Measurements from ENCODE around the gene PCDH1. TPM values are rescaled to one million over a fixed set of nuclear protein-coding genes. Genes with fewer than 3 reads are reported as not detected.
A peak's percentile ranks its signal among the peaks of the same experiment; 100 is the strongest.

Gene PCDH1
- total and polyA plus RNA-seq, 7 donors = 8.6 to 47.2 (median 13.2) TPM

DNA sequence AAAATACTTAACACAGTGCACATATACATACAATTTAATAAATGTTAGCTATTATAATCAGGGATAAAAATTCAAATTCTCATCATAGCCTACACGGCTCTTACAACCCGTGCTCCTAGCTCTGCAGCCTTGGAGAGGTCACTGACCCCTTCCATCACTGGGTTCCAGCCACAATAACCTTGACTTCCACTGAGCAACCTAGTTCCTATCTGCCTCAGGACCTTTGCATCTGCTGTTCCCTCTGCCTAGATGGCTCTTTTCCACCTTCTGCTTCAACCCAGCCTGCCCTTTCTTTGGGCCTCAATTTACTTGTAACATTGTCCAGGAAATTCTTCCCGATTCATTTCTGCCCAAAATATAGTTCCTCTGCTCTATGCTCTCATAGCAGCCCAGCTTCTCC is 36.6 kb upstream of the PCDH1 start:
- H3K4me1 ChIP-seq = peaks cover 0 to 15% (median 13%) of the 10 kb centered on the region in 4 donors
- WGBS, 2 donors = 88 to 93% methylated on average over 3 of the region's 3 CpGs
- no peak for TF ChIP-seq POLR2AphosphoS5 (IDR thresholded peaks at IDR 0.05)
- no peak for TF ChIP-seq CTCF (IDR thresholded peaks at IDR 0.05)
- H3K27me3 ChIP-seq = no peaks in the 10 kb centered on the region
- DNase-seq = no peak
- no peaks in the 10 kb centered on the region for H3K9me3 ChIP-seq
- H3K27ac ChIP-seq = no peak overlapping the region
- H3K4me3 ChIP-seq = no peak overlapping the region
- intact Hi-C loops (cut with DNase I) = no loop called here
- no peaks in the 10 kb centered on the region for H3K36me3 ChIP-seq

DNA sequence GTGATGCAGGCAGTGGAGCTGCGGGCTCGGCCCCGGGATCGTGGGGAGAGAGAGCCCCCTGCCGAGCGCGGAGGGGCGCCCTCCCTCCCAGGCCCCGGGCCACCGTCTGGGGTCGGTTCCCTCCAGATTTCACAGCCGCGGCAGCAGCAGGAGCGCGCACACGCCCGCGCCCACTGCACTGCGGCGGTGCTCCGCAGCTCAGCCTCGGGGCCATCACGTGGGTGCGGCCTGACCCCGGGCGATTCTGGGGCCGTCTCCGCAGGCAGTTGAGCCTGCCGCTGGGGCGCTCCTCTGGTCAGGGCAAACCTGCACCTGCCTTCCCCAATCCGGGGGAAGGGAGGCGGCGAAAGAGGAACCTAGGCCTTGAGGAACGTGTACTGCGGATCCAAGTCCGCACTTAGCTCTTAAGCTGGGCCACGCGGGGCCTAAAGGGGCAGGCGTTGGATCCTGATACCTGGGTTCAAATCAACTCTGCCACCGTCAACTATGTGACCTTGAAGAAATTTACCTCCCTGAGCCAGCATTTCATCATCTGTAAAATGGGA is 36.1 kb upstream of the PCDH1 start:
- no peaks in the 10 kb centered on the region for H3K27me3 ChIP-seq
- TF ChIP-seq POLR2A (IDR thresholded peaks at IDR 0.05) (no peak), CTCF (IDR thresholded peaks at IDR 0.05) (peak in 2 of 4 experiments; percentile 12 to 22)
- H3K27ac ChIP-seq = peak overlapping the region in 2 of 4 donors; percentile 11 to 37
- no peaks in the 10 kb centered on the region for H3K36me3 ChIP-seq
- intact Hi-C loops (cut with DNase I) = no loop called here
- peaks cover 0 to 15% (median 13%) of the 10 kb centered on the region in 4 donors for H3K4me1 ChIP-seq
- peak overlapping the region; percentile 5 to 50 (median 42) for H3K4me3 ChIP-seq
- WGBS, 2 donors = 9% methylated on average over 40 of the region's 40 CpGs
- DNase-seq = peak; percentile 71
- H3K9me3 ChIP-seq = no peaks in the 10 kb centered on the region

DNA sequence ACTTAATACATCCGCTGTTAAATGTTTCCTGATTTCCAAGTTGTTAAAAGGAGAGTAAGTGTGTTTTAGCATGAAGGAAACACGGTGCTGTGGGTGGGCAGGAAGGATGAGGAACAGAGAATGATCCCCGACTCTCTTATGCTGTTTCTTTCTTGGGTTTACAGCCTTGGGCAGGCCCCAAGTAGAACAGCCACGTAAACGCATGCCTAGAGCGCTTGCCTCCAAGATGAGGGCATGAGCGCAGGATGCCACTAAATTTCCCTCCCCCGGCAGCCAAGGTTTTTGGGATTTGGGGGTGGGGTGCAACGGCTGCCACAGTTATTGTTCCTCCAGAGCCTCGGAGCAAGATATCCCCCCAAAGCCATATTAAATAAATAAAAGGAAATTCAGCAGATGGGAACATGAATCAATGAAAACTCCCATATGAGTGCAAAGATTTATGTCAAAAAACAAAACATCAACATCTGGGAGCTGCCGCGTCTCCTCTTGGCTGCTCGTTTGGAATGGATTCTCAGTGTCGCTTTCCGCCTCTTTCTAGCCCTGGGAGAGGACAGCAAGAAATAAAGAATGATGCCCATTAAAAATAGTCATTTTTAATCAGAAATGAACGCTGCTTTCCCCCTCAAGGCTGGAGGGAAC is 35.5 kb upstream of the PCDH1 start:
- intact Hi-C loops (cut with DNase I) = no loop called here
- TF ChIP-seq CTCF (IDR thresholded peaks at IDR 0.05) = no peak
- no peak for TF ChIP-seq EP300 (IDR thresholded peaks at IDR 0.05)
- no peak for TF ChIP-seq POLR2AphosphoS5 (IDR thresholded peaks at IDR 0.05)
- TF ChIP-seq POLR2A (IDR thresholded peaks at IDR 0.05) = no peak
- Histone ChIP-seq H3K36me3 (no peaks in the 10 kb centered on the region), H3K27me3 (no peaks in the 10 kb centered on the region), H3K4me3 (peak overlapping the region; percentile 5 to 50 (median 42)), H3K9me3 (no peaks in the 10 kb centered on the region), H3K4me1 (peaks cover 0 to 15% (median 13%) of the 10 kb centered on the region in 4 donors), H3K27ac (peak overlapping the region in 2 of 4 donors; percentile 11 to 37)
- DNase-seq = no peak
- WGBS, 2 donors = 22 to 23% methylated on average over 16 of the region's 16 CpGs

- Histone ChIP-seq H3K36me3 (no peaks in the 10 kb centered on the region), H3K4me3 (no peak overlapping the region), H3K27me3 (no peaks in the 10 kb centered on the region), H3K27ac (no peak overlapping the region), H3K4me1 (peaks cover 0 to 15% (median 13%) of the 10 kb centered on the region in 4 donors), H3K9me3 (no peaks in the 10 kb centered on the region)
- intact Hi-C loops (cut with DNase I) = no loop called here
- no peak for DNase-seq
- TF ChIP-seq POLR2AphosphoS5 (IDR thresholded peaks at IDR 0.05) = no peak
- no peak for TF ChIP-seq CTCF (IDR thresholded peaks at IDR 0.05)
- no peak for TF ChIP-seq POLR2A (IDR thresholded peaks at IDR 0.05)
- TF ChIP-seq EP300 (IDR thresholded peaks at IDR 0.05) = no peak
- 70 to 72% methylated on average over 2 of the region's 2 CpGs for WGBS, 2 donors
These were observed 32.1 kb upstream of the PCDH1 start for GRCh38 chr5:141910271-141910673.

GRCh38 chr5:141909212-141909611 is 31.0 kb upstream of the PCDH1 start:
- Histone ChIP-seq H3K4me1 (peaks cover 0 to 11% (median 10%) of the 10 kb centered on the region in 4 donors), H3K4me3 (no peak overlapping the region), H3K27ac (no peak overlapping the region), H3K36me3 (no peaks in the 10 kb centered on the region), H3K27me3 (no peaks in the 10 kb centered on the region), H3K9me3 (no peaks in the 10 kb centered on the region)
- TF ChIP-seq CTCF (IDR thresholded peaks at IDR 0.05) = no peak
- TF ChIP-seq POLR2A (IDR thresholded peaks at IDR 0.05) = no peak
- no peak for TF ChIP-seq EP300 (IDR thresholded peaks at IDR 0.05)
- no peak for TF ChIP-seq POLR2AphosphoS5 (IDR thresholded peaks at IDR 0.05)
- WGBS, 2 donors = 82 to 97% methylated on average over 4 of the region's 4 CpGs
- DNase-seq = no peak
- intact Hi-C loops (cut with DNase I) = no loop called here
